Measurements from ENCODE around the gene CCDC192. TPM values are rescaled to one million over a fixed set of nuclear protein-coding genes. Genes with fewer than 3 reads are reported as not detected.
A peak's percentile ranks its signal among the peaks of the same experiment; 100 is the strongest.

CCDC192 gene
- total RNA-seq, 4 donors from 2014 or later: not detected

GRCh38 chr5:127970081-127970480 lies 266.9 kb downstream of the CCDC192 start:
- WGBS, 2 donors (ENCODE audit: low coverage in 1 of 2): 97 to 100% methylated on average over 1 of the region's 1 CpG
- in situ Hi-C loops (cut with MboI; ENCODE audit: low pct_ligation_motif_present in 1 of 4, low pct_unique_long_range_greater_than_20kb in 1 of 4, low sequenced_read_pairs in 3 of 4): no loop called here
- no peaks in the 10 kb centered on the region for H3K9me3 ChIP-seq
- no peaks in the 10 kb centered on the region for H3K27me3 ChIP-seq
- no peak for TF ChIP-seq EP300 (IDR thresholded peaks at IDR 0.05; ENCODE audit: low read depth)
- TF ChIP-seq POLR2A (IDR thresholded peaks at IDR 0.05): no peak
- no peak for TF ChIP-seq POLR2AphosphoS5 (IDR thresholded peaks at IDR 0.05)
- no peak for TF ChIP-seq CTCF (IDR thresholded peaks at IDR 0.05)
- H3K4me1 ChIP-seq: no peaks in the 10 kb centered on the region
- H3K36me3 ChIP-seq: no peaks in the 10 kb centered on the region
- intact Hi-C loops (cut with DNase I; ENCODE audit: low total_unique reads): no loop called here
- no peak overlapping the region for H3K27ac ChIP-seq
- no peak for DNase-seq
- H3K4me3 ChIP-seq: no peak overlapping the region

DNA sequence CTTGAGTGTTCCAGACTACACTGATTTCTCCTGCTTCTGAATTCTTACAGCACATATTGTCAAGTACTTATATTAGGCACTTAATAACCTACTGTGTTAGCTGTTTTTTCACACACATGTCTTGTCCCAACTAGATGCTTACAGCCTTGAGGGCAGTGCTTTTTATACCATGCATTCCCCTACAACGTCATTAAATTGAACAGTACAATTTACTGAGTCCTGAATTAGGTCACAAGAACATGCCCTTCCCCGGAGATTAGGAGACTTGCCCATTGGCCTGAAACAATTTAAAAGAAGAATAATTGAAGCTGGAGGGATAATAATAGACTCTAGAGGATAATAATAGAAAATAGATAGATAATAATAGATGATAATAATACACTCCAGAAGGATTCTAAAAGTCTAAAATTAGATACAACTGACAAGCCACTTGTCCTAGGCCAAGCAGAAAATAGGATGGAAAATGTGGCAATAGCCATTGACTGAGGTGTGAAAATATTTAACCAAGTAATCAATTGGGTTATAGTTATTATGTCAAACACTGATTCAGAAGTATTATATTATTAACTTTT lies 267.7 kb downstream of the CCDC192 start:
- no peaks in the 10 kb centered on the region for H3K4me1 ChIP-seq
- no peak for DNase-seq
- no peak for TF ChIP-seq EP300 (IDR thresholded peaks at IDR 0.05; ENCODE audit: low read depth)
- no peak for TF ChIP-seq POLR2A (IDR thresholded peaks at IDR 0.05)
- TF ChIP-seq CTCF (IDR thresholded peaks at IDR 0.05): no peak
- no peak for TF ChIP-seq POLR2AphosphoS5 (IDR thresholded peaks at IDR 0.05)
- H3K9me3 ChIP-seq: no peaks in the 10 kb centered on the region
- no peaks in the 10 kb centered on the region for H3K36me3 ChIP-seq
- no peak overlapping the region for H3K4me3 ChIP-seq
- H3K27me3 ChIP-seq: no peaks in the 10 kb centered on the region
- WGBS, 2 donors (ENCODE audit: low coverage in 1 of 2): 89 to 92% methylated on average over 2 of the region's 2 CpGs
- in situ Hi-C loops (cut with MboI; ENCODE audit: low pct_ligation_motif_present in 1 of 4, low pct_unique_long_range_greater_than_20kb in 1 of 4, low sequenced_read_pairs in 3 of 4): no loop called here
- intact Hi-C loops (cut with DNase I; ENCODE audit: low total_unique reads): no loop called here
- H3K27ac ChIP-seq: no peak overlapping the region

- H3K9me3 ChIP-seq: no peaks in the 10 kb centered on the region
- TF ChIP-seq POLR2AphosphoS5 (IDR thresholded peaks at IDR 0.05): no peak
- TF ChIP-seq CTCF (IDR thresholded peaks at IDR 0.05): no peak
- TF ChIP-seq POLR2A (IDR thresholded peaks at IDR 0.05): no peak
- TF ChIP-seq EP300 (IDR thresholded peaks at IDR 0.05; ENCODE audit: low read depth): no peak
- intact Hi-C loops (cut with DNase I; ENCODE audit: low total_unique reads) (no loop called here), in situ Hi-C loops (cut with MboI; ENCODE audit: low pct_ligation_motif_present in 1 of 4, low pct_unique_long_range_greater_than_20kb in 1 of 4, low sequenced_read_pairs in 3 of 4) (no loop called here)
- no peak overlapping the region for H3K4me3 ChIP-seq
- H3K27me3 ChIP-seq: no peaks in the 10 kb centered on the region
- 83 to 99% methylated on average over 2 of the region's 2 CpGs for WGBS, 2 donors (ENCODE audit: low coverage in 1 of 2)
- H3K4me1 ChIP-seq: peaks cover 0 to 3% (median 0%) of the 10 kb centered on the region in 4 donors
- peak overlapping the region in 1 of 4 donors; percentile 33 for H3K27ac ChIP-seq
- no peaks in the 10 kb centered on the region for H3K36me3 ChIP-seq
- DNase-seq: no peak
These were observed 272.8 kb downstream of the CCDC192 start for GRCh38 chr5:127975961-127976360.

DNA sequence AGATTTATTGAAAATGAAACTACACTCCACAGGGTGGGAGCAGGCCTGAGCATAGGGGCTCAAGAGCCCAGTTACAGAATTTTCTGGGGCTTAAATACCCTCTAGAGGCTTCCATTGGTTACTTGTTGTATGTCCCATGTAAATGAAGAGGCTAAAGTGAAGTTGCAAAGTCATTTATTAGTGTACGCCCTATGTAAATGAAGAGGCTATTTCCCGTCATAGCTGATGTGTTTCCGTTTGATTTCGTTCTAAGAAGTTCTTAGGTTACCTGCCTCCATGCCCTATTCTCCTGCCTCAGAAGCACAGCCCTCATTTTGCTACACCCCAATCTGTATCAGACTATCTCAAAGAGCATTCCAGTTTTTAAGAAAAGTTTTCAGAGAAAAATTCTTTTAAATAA lies 273.3 kb downstream of the CCDC192 start:
- Histone ChIP-seq H3K9me3 (no peaks in the 10 kb centered on the region), H3K27me3 (no peaks in the 10 kb centered on the region), H3K27ac (peak overlapping the region in 1 of 4 donors; percentile 33), H3K4me1 (peaks cover 0 to 3% (median 0%) of the 10 kb centered on the region in 4 donors), H3K4me3 (no peak overlapping the region), H3K36me3 (no peaks in the 10 kb centered on the region)
- TF ChIP-seq EP300 (IDR thresholded peaks at IDR 0.05; ENCODE audit: low read depth) (no peak), POLR2A (IDR thresholded peaks at IDR 0.05) (no peak), CTCF (IDR thresholded peaks at IDR 0.05) (no peak), POLR2AphosphoS5 (IDR thresholded peaks at IDR 0.05) (no peak)
- in situ Hi-C loops (cut with MboI; ENCODE audit: low pct_ligation_motif_present in 1 of 4, low pct_unique_long_range_greater_than_20kb in 1 of 4, low sequenced_read_pairs in 3 of 4) (no loop called here), intact Hi-C loops (cut with DNase I; ENCODE audit: low total_unique reads) (no loop called here)
- no peak for DNase-seq
- WGBS, 2 donors (ENCODE audit: low coverage in 1 of 2): 92 to 93% methylated on average over 4 of the region's 4 CpGs

Data from transverse colon (tissue), 4 donors.